HTERT RPE-1 (cell line): Measurements from ENCODE around the gene DOCK1.

Experiments used
- in situ Hi-C: fragments of 300-500 bp; cut with MboI; formaldehyde crosslinking; loops from 4 replicates; pipeline ENCODE4 v1.14.3; 2020; ENCODE audit warnings: low sequenced_read_pairs

DOCK1 gene

DNA sequence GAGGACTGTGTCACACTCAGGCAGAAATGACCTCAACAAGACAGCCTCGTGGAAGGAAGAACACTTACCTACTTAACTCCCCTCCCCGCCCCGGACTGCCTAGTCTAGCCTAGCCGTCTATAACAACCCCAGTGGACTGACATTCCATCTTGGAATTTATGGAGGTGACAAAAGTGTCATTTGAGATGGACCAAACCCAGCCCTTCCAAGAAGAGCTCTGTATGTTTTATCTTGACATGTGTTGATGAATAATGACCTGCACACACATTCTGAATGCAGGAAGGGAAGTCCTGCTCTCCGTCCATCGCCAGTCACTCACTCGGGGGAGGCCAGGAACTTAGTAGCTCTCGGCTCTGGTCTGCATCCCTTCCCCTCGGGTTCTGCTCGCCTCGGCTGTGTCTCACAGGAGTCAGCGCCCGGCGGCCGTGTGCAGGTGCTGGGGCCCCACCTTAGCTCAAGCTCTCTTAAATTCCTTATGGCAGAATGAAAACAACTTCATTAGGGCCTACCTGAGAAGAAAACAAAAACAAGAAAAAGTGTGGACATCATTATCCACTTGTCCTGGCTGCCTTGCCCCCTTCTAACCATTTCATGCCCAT lies 503.0 kb downstream of the DOCK1 start:
- in situ Hi-C loops: no loop called here

DNA sequence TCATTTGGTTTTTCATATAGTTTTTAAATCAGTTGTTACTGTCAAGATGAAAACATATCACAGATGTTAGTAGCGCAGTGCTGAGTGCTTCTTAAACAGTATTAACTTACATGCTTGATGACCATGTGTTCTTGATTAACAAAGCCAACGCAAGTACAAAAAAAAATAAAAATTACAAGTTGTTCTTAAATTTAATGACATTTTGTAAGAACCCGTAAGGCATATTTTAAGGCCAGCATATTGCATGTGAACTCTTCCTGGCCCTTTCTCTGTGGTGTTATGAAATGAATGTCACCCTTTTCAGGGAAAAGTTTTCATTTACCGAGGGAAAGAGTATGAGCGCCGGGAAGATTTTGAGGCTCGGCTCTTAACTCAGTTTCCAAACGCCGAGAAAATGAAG lies 503.5 kb downstream of the DOCK1 start:
- in situ Hi-C loops: no loop called here

DNA sequence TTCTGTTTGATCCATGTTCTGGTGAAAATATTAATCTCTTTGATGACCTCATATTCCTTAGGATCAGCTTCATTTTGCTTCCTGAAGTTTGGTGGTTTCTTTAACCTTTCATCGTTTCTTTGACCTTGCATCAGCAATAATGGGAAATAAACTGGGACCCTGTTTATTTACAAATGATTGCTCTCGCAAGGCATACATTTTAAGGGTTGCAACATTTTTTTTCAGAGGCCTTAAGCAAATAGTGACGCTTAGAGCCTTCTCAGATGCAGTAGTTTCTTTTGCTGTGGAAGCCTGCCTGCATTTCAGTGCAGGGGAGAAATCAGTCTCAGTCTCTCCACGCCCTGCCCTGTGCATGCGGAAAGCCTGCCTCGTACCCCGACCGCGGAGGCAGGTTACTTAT lies 504.8 kb downstream of the DOCK1 start:
- in situ Hi-C loops: no loop called here

DNA sequence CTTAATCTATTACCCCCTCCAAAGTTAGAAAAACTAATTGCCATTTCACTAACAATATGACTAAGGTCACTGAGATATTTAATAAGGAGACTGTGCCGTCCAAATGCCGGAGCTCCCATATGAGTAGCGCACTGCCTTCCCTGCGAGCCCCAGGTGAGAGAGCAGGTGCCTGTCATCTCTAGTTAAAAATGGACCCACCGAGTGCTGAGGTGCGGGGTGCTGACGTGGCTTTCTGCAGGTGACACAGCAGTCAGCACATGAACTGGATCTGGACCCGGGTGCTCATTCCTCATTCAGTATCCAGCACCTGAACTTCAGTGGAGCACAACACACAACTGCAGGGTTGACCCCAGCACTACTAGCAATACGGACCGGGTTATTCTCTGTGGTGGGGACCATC lies 505.8 kb downstream of the DOCK1 start:
- in situ Hi-C loops: no loop called here

DNA sequence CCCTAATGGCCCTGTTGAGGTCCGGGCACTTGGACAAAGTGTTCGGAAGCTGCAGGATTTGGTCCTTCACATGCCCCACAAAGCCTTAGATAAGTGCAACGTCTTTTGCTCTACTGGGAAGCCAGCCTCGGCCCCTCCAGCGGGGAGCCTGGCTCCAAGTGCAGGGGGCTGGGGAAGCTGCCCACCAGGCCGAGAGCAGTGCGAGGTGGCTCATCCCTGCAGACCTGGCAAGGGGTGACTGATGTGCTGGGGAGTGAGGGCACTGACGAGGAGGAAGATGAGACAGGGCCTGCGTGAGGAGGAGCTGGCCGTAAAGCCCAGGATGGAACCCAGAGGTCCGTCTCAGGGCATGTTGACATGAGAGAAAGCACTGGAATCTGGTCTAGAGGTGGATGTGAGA lies 508.1 kb downstream of the DOCK1 start:
- in situ Hi-C loops: no loop called here

DNA sequence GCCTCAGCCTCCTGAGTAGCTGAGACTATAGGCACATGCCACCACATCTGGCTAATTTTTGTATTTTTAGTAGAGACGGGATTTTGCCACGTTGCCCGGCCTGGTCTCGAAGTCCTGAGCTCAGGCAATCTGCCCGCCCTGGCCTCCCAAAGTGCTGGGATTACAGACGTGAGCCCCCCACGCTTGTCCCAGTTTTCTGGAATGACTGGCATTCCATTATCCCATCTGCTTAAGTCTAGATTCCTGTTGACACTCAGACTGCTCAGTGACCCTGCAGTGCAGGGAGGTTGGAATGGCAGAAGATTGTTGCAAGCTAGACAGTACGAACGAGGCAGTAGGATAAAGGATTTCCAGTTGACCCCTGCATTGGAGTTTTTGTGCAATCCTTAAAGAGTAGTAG lies 508.8 kb downstream of the DOCK1 start:
- in situ Hi-C loops: no loop called here

DNA sequence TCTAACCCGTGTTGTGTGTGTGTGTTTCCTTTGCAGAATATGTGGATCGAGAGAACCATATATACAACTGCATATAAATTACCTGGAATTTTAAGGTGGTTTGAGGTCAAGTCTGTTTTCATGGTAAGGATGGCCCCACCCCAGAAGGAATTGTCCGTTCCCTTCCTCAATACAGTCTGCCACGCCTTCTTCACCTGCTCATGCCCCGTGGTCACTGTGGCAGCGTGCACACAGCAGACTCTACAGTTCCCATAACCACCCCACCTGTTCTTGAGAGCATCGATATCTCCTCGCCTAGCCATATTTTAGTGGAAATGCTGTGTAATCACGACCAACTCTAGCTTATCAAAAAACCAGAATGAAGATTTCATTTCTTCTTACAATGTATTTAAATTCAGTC lies 509.9 kb downstream of the DOCK1 start:
- in situ Hi-C loops: no loop called here

DNA sequence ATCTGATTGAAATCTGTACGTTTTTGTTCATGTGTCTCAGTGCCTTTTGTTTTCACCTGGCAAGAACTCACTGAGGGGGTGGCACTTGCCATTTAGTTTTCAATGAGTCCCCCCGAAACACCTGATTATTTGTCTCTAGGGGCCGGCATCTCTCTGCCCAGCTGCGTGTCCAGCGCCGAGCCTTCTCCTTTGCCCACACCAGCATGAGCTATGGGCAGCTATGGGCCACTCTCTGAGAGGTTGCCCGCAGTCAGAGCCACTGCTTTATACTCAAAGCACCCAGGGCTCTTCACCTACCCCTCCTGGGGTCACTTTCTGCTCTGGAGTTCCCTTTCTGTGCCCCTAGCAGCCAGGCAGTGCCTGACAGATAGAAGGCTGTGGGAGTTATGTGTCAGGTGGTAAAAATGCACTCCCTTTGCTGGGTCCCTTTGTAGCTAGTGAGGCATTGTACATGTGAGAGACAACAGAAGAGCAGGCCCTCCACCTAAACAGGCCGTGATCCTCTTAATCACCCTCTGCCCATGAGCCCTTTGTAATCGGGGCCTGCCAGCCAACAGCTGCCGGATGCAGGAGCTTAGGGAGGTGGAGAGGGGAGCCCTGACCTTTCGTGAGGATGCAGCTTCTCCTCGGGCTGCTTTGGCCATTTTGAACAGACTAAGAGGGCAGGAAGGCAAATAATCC lies 510.8 kb downstream of the DOCK1 start:
- in situ Hi-C loops: no loop called here

DNA sequence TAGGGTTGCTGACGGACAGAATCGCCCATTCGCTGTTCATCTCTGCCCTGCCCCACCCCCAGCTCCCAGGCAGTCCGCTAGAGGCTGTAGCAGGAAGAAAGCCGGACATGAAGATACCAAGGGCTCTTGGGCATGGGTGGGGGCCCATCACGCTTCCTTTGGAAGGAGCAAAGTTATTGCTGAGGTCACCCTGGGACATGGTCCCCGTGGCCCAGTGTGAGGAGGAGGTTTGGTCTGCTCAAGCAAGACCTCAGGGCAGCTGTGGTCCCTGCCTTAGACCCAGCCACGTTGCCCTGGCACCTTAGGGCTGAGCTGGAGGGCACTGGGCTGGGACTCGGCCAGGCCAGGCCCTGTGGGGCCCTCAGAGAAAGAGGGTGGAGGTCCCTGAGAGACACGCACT lies 511.8 kb downstream of the DOCK1 start:
- in situ Hi-C loops: no loop called here

DNA sequence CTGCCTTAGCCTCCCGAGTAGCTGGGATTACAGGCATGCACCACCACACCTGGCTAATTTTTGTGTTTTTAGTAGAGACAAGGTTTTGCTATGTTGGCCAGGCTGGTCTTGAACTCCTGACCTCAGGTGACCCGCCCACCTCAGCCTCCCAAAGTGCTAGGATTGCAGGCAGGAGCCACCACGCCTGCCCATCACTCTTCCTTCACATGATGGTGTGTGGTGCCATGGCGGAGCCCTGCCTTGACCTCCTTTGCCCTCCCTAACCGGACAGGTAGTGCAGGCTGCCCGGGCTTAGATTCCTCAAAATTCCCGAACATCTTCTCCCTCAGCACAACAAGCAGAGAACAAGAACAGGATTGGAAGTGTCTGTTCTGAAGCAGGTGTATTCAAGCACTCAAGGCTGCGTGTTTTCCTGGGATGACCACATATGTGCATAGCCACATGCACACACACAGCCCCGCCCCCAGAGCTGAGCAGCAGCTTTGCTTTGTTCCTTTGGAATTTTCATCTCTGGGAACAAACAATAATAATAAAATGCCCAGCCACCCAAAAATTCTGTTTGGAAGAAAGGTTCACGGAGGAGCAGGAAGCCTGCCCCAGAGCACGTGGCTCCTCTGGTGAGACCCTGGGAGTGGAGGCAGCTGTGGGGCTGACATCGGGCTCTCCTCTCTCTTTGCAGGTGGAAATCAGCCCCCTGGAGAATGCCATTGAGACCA lies 512.6 kb downstream of the DOCK1 start:
- in situ Hi-C loops: no loop called here

DNA sequence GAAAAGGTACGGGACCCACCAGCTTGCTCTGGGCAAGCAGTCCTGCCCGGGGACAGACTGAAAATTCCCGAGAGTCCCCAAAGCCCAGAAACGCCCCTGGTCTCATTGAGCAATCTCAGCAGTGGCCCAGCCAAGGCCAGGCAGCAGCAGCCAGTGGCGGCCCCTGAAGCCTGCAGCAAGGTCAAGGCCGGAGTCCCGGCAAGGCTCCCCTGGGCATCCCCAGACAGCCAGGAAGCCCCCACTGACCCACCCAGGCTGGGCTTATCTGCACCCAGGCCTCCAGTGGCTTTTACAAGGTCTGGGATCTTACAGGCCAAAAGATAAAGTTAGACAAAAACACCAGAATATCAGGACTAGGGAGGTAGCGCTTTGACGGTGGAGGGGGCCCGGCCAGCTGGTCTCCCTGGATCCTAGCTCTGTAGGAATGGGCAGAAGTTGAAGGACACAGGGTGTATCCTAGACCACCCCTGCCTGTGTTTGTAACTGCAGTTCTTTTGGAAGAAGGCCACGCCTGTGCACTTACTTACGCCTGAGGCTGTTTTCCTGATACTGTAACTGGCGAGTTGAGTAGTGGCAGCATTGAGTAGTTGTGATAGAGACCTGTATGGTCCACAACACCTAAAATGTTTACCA lies 513.4 kb downstream of the DOCK1 start:
- in situ Hi-C loops: no loop called here

DNA sequence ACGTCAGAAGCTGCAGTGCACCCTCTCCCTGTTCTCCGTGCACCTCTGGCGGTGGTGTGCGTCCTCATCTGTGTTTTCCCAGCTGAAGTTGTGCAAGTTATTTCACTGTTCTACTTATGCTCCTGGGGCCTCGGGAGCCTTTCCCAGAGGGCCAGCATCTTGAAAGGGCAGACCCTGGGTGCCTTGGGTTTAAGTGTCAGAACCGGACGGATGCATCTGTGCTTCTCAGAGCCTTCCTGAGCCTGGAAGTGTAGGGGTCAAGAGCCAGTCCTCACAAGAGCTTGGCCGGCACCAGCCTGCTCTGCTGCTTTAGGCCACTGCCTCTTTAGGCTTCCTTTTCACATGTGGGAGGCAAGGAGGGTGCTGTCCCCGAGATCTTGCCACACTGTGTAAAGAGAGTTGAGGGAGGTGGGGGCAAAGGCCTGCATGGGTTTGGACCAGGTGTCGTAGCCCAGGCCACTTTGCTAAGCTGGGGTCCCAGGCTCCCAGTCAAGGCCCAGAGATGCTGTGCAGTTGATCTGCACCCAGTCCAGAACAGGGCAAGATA lies 515.0 kb downstream of the DOCK1 start:
- in situ Hi-C loops: no loop called here

DNA sequence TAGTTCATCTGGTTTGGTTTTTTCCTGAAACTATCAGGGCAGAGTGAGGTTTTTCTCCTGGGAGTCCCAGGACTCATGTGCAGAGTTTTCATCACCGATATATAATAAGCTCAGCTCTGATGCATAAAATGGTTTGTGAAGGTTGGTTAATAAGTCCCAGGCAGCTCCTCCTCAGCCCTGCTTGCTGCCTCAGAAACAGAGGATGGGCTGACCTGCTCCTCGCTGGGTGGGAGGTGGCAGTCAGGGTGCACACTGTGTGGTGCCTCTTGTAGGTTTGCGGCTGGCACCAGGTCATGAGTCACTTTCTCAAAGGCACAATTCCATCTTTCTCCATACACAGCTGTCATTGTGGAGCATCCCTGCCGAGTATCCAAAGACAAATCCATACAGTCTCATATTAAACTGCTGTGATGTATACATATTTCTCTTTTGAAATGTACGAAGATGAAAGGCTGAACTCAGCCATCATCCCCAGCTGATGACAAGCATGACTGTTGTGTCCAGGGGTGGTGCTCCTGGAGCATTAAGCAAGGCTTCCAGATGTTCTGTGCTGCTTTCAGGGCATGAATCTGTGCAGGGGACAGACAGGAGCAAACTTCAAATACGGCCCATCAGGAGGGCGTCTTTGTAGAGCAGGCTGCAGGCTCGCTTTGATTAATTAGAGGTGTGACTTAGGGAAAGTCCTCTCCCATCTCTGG lies 518.1 kb downstream of the DOCK1 start:
- in situ Hi-C loops: no loop called here

DNA sequence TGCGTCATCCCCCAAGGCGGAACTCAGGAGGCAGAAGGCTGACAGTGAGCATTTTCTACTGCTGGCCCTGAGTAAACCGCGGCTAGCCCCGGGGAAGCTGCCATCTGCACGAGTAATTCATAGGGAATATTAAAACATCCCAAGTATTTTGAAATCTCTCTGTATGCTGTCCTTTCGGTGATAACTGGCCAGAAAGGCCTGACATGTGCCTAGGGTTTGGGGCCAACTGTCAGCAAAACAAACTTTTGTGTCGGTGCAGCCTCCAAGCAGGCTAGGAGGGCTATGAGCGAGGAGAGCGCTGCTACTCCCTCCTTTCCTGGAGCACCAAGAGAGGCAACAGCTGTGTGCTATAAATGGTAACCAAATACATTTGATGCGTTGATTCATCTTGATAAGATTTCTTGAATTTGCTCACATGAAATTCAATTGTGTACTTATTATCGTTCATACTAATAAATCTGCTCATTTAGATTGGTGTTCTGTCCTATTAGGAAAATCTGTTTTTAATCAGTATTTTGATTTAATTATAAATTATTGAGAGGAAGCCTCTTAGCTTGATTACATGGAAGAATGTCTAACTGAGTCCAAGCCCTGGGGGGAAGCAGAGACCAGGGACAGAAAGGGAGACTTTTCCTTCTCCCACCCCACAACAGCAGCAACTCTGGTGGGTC lies 519.5 kb downstream of the DOCK1 start:
- in situ Hi-C loops: no loop called here

DNA sequence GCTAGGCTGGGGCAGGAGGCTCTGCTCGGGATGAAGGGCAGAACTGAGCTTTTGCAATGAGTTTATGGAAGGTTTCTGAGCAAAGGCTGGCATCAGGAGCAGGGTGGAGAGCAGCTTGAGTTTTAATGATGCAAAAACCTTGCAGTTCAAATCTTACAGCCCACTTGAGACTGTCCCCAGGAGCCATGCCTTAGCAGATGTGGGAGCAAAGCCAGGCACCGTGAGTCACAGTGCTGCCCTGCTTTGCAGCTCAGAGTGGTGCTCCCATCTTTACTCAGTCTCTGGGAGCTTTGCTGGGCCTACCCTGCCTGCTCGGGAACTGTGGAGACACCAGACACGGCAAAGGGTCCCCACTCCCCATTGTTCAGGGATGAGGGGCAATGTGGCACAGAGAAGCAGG lies 521.5 kb downstream of the DOCK1 start:
- in situ Hi-C loops: no loop called here

DNA sequence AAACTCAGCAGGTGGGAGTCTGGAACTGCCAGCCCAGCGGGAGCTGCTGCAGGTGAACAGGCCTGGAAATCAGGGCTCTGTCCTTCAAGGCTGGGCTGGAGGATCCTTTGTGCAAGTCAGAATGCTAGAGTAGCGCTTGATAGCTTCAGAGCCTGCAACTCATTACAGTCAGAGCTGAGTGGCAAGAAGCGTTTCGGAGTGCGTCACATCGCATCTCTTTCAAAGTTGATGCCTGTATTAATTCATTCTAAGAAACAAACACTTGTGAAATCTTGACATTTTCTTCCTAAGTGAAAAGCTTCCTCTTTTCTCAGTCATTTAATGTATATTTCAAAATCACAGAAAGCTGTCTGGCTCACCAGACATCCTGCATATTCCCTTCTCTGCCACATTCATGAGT lies 522.7 kb downstream of the DOCK1 start:
- in situ Hi-C loops: no loop called here

DNA sequence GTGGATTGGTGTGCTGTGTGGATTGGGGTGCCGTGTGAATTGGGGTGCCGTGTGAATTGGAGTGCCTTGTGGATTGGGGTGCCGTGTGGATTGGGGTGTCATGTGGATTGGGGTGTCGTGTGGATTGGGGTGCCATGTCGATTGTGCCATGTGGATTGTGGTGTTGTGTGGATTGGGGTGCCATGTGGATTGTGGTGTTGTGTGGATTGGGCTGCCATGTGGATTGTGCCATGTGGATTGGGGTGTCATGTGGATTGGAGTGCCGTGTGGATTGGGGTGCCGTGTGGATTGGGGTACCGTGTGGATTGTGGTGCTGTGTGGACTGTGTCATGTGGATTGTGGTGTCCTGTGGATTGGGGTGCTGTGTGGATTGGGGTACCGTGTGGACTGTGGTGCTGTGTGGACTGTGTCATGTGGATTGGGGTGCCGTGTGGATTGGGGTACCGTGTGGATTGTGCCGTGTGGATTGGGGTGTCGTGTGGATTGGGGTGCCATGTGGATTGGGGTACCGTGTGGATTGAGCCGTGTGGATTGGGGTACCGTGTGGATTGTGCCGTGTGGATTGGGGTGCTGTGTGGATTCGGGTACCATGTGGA lies 523.3 kb downstream of the DOCK1 start:
- in situ Hi-C loops: no loop called here

DNA sequence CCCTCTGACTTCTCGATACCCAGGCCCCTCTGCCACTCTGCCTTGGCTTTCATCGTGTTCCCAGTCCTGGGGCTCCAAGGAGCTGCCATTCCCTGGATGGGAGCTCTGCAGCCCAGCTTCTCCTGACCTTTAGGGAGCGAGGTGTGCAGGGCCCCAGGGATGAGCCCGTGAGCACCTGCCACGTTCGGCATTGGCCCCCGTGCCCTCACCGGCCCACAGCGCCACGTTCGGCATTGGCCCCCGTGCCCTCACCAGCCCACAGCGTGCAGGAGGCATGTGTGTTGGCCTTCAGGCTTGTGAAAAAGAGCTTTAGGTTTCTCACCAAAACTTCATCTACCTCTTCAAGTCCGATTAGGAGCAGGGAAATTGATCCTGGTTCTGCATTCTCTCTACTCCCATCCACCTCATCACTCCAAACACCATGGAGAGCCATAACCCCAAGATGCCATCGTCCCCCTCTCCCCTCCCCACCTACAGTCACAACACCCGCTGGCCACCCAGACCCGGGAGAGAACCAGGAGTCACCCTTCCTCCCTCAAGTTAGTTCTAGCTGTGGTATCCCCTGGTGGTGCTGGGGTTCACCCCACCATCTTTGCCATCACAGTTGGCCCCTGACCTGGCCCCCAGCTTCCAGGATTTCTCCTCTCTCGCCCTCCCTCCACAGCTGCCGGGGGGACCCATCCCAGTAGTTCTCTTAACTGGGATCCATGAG lies 524.5 kb downstream of the DOCK1 start:
- in situ Hi-C loops: no loop called here

DNA sequence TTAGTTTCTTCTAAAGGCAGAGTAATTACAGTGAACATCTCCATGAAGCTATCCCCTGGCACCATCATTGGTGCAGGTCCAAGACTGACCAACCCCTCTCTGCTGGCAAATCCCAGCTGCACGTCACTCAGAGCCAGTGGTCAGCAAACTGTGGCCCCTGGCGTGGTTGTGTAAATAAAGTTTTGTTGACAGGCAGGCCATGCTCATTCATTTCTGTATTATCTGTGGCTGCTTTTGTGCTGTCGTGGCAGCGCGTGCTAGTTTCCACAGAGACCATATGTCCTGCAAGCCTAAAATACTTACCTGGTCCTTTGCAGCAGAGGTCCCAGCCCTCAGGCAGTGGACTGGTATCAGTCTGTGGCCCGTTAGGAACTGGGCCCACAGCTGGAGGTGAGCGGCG lies 526.3 kb downstream of the DOCK1 start:
- in situ Hi-C loops: no loop called here

DNA sequence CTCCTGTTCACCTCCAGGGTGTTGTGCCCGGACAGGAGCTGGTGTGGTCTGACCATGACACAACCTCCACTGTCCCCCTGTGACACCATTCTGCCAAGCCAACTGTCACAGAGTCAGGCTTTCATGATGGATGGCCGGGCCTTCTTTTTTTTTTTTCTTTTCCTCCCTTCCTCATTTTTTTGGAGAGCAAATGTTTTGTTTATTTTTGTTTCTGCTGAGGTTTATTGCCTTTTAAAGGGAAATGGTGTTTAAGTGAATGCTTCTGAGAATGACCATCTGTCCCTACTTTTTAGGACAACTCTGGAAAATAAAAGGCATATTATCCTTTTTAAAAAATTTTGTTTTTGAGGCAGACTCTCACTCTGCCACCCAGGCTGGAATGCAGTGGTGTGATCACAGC lies 528.8 kb downstream of the DOCK1 start:
- in situ Hi-C loops: no loop called here
